PC-3 (cell line): ENCODE data around the gene CPN2.

Experiments
- CTCF ChIP-seq: fragments of 300-600 bp; sonication (generic); conservative IDR thresholded peaks from 2 replicates; pipeline ENCODE4 v1.5.1; 2017; ENCODE audit warnings: antibody characterized with exemption, low read depth, mild to moderate bottlenecking, low read length
- EZH2phosphoT487 ChIP-seq: fragments of 300-600 bp; sonication (generic); IDR thresholded peaks from 2 replicates; pipeline ENCODE4 v1.6.1; 2018; ENCODE audit warnings: mild to moderate bottlenecking, antibody characterized with exemption, low read length, borderline replicate concordance

- TF ChIP-seq CTCF (no peak), EZH2phosphoT487 (no peak)
Observed at GRCh38 chr3:194397757-194398312, 46.7 kb upstream of the CPN2 start.
